BJ (cell line): Measurements from ENCODE around the gene EPO. TPM values are rescaled to one million over a fixed set of nuclear protein-coding genes. Genes with fewer than 3 reads are reported as not detected.
A peak's percentile ranks its signal among the peaks of the same experiment; 100 is the strongest.
"Not testable (repeated sequence)": the region's sequence is repeated elsewhere in the genome, so short reads cannot be mapped to it uniquely, and the experiment has no call there.

ENCODE experiments used
- CTCF ChIA-PET: fragments of 350-600 bp; formaldehyde crosslinking; extraction: SDS; loops from one replicate; lab custom pipeline; 2021; ENCODE audit warnings: antibody characterized with exemption, inconsistent platforms; lab: Yijun Ruan, JAX
- POLR2A ChIA-PET: fragments of 300-600 bp; sonication (Branson Sonifier 250); formaldehyde crosslinking; extraction: SDS; loops from one replicate; lab custom pipeline; 2021; ENCODE audit warnings: antibody characterized with exemption; lab: Charles Lee
- DNase-seq: peaks from one replicate; pipeline ENCODE4 v3.0.0-alpha.2; 2011; ENCODE audit warnings: low read depth
- H3K27me3 ChIP-seq: 2 replicates; pipeline ENCODE4 v1.6.0; 2011; ENCODE audit warnings: low read length; ENCODE audit not compliant: control insufficient read depth, insufficient read depth
- H3K36me3 ChIP-seq: 2 replicates; pipeline ENCODE4 v1.5.1; 2011; ENCODE audit warnings: low read length; ENCODE audit not compliant: control insufficient read depth, insufficient read depth
- H3K4me3 ChIP-seq: 2 replicates; pipeline ENCODE4 v1.5.1; 2011; ENCODE audit warnings: low read depth, mild to moderate bottlenecking, control low read depth, low read length
- CTCF ChIP-seq: IDR thresholded peaks from 2 replicates; pipeline ENCODE4 v1.5.1; 2011; ENCODE audit warnings: low read depth, mild to moderate bottlenecking, control low read depth, inconsistent platforms, low read length, moderate library complexity; ENCODE audit not compliant: insufficient read depth
- polyA plus RNA-seq: library from polyadenylated mRNA; depleted of rRNA; stranded (reverse); fragments of >200 nt; gene quantifications from 2 replicates; pipeline ENCODE4 v1.2.3, GENCODE V29; 2011

The EPO gene
- polyA plus RNA-seq, 1 experiment, result not detected

- ChIA-PET CTCF (interaction anchor here (2.0 to 2.3 kb wide), 2 partner anchors 14 to 141 kb away, joined by 6 to 8 read pairs; partner anchors contain the start of gene SLC12A9), POLR2A (interaction anchor here (0.6 kb wide), 1 partner anchor 97 kb away, joined by 4 read pairs; no protein-coding TSS in a partner anchor)
- DNase-seq, result no peak
- 0 out of 2 replicates have a peak, but pooled peaks cover 1% of the 10 kb centered on the region for H3K27me3 ChIP-seq
- no peak for TF ChIP-seq CTCF
- no peaks in the 10 kb centered on the region for H3K36me3 ChIP-seq
- no peak overlapping the region for H3K4me3 ChIP-seq
These were observed 8.9 kb upstream of the EPO start for GRCh38 chr7:100711369-100711768.

- Histone ChIP-seq H3K27me3 (peaks cover 9% of the 10 kb centered on the region), H3K36me3 (no peaks in the 10 kb centered on the region), H3K4me3 (no peak overlapping the region)
- no peak for TF ChIP-seq CTCF
- CTCF ChIA-PET, result interaction anchor here (0.8 to 2.2 kb wide), 6 partner anchors 9 to 138 kb away, joined by 3 to 9 read pairs (median 4); partner anchors contain the start of genes EPHB4, POP7 and SLC12A9
- POLR2A ChIA-PET, result no interaction called here
- no peak for DNase-seq
These were observed 5.5 kb upstream of the EPO start for GRCh38 chr7:100714725-100715124.

- ChIA-PET CTCF (interaction anchor here (1.5 to 5.2 kb wide), 2 partner anchors 11 to 134 kb away, joined by 5 to 65 read pairs; partner anchors contain the start of genes POP7 and SLC12A9), POLR2A (interaction anchor here (0.6 kb wide), 1 partner anchor 29 kb away, joined by 5 read pairs; no protein-coding TSS in a partner anchor)
- DNase-seq, H3K36me3 ChIP-seq, H3K4me3 ChIP-seq: not testable (repeated sequence)
- peaks cover 23% of the 10 kb centered on the region for H3K27me3 ChIP-seq
These were observed 3.2 kb upstream of the EPO start for GRCh38 chr7:100717073-100717472.

GRCh38 chr7:100719523-100720278, 567 bp upstream of the EPO start:
- no peak overlapping the region for H3K4me3 ChIP-seq
- H3K27me3 ChIP-seq, result peaks cover 38% of the 10 kb centered on the region
- TF ChIP-seq CTCF, result peak; percentile 60
- ChIA-PET CTCF (interaction anchor here (0.6 to 5.2 kb wide), 12 partner anchors 12 to 134 kb away, joined by 3 to 65 read pairs (median 4); partner anchors contain the start of genes POP7 and SLC12A9), POLR2A (no interaction called here)
- DNase-seq, result no peak
- no peaks in the 10 kb centered on the region for H3K36me3 ChIP-seq

- ChIA-PET POLR2A (no interaction called here), CTCF (interaction anchor here (0.7 to 5.2 kb wide), 5 partner anchors 15 to 133 kb away, joined by 3 to 65 read pairs (median 5); partner anchors contain the start of genes POP7 and SLC12A9)
- DNase-seq, result no peak
- Histone ChIP-seq H3K36me3 (no peaks in the 10 kb centered on the region), H3K4me3 (no peak overlapping the region), H3K27me3 (peaks cover 37% of the 10 kb centered on the region)
- no peak for TF ChIP-seq CTCF
These were observed 620 bp downstream of the EPO start for GRCh38 chr7:100720671-100721504.
